Heart right ventricle (tissue), 16 donors: ENCODE data around the gene DNAJC4. TPM values are rescaled to one million over a fixed set of nuclear protein-coding genes. Genes with fewer than 3 reads are reported as not detected.

ENCODE experiments used
- ATAC-seq, 8 donors: fragments of 200-7000 bp; cut with Tn5 transposase; one replicate each; pipeline ENCODE4 v1.9.1; 2020; ENCODE audit warnings: mild to moderate bottlenecking in 8 of 8, moderate library complexity in 8 of 8, moderate number of reproducible peaks in 1 of 8
- DNase-seq, 2 donors: peaks; one replicate each; pipeline ENCODE4 v3.0.0-alpha.2; 2020
- H3K27ac ChIP-seq, 10 donors: fragments of 200-600 bp; sonication (generic) in 2 of 10; one replicate each; pipeline versions ENCODE4 v1.5.0 to v1.8.0; 2020 to 2022; ENCODE audit warnings: mild to moderate bottlenecking in 3 of 10
- H3K27me3 ChIP-seq, 7 donors: fragments of 200-600 bp; one replicate each; pipeline ENCODE4 v1.8.0; 2021 to 2022; ENCODE audit warnings: mild to moderate bottlenecking in 2 of 7
- H3K36me3 ChIP-seq, 9 donors: fragments of 200-600 bp; sonication (generic) in 1 of 9; one replicate each; pipeline versions ENCODE4 v1.5.0 to v1.8.0; 2020 to 2022; ENCODE audit warnings: mild to moderate bottlenecking in 2 of 9
- H3K4me1 ChIP-seq, 9 donors: fragments of 200-600 bp; sonication (generic) in 1 of 9; one replicate each; pipeline versions ENCODE4 v1.5.0 to v1.8.0; 2020 to 2022; ENCODE audit warnings: mild to moderate bottlenecking in 4 of 9
- H3K4me3 ChIP-seq, 10 donors: fragments of 200-600 bp; sonication (generic) in 2 of 10; one replicate each; pipeline versions ENCODE4 v1.5.0 to v1.8.0; 2020 to 2022; ENCODE audit warnings: mild to moderate bottlenecking in 7 of 10, moderate library complexity in 2 of 10
- H3K9me3 ChIP-seq, 11 donors: fragments of 200-600 bp in 10 of 11; sonication (generic) in 2 of 11; one replicate each; pipeline versions ENCODE4 v1.5.0 to v1.8.0; 2013 to 2022; ENCODE audit warnings: mild to moderate bottlenecking in 2 of 11, control low read depth in 1 of 11, moderate library complexity in 1 of 11
- CTCF ChIP-seq, 9 donors: fragments of 200-600 bp; sonication (generic) in 2 of 9; IDR thresholded peaks; one replicate each; pipeline versions ENCODE4 v1.5.0 to v1.8.0; 2021 to 2022; ENCODE audit warnings: antibody characterized with exemption in 9 of 9, mild to moderate bottlenecking in 5 of 9, moderate library complexity in 1 of 9
- WGBS, 2 donors: extraction: QIAGEN DNeasy Blood & Tissue Kit; methylation state at CpG; one replicate each; pipeline ENCODE4 v1.1.7; 2013; ENCODE audit warnings: inconsistent platforms in 1 of 2; 5-methylcytosine and 5-hydroxymethylcytosine counted together
- intact Hi-C, 10 donors: fragments of 100-400 bp; cut with DNase I; formaldehyde crosslinking; loops; one replicate each; pipeline versions ENCODE4 v1.11.1 to v1.14.2; 2022
- polyA plus RNA-seq, 2 donors: library from polyadenylated mRNA; stranded (reverse); fragments of 200-250 nt; gene quantifications; one replicate each; pipeline ENCODE4 v1.2.3, GENCODE V29; 2013
- total RNA-seq, 10 donors: library from RNA; stranded (reverse); fragmentation: NEBNext Ultra II Directional in 3 of 10; extraction: Animal tissue kit (Norgen Biotek cat#: 25700) in 3 of 10; gene quantifications; one replicate each; pipeline versions ENCODE4 v1.2.1 to v1.2.4, GENCODE V29; 2021 to 2023
- donor health status: Arrhythmogenic right ventricular cardiomyopathy.
- donor health status: ischemic (EF 13 %, LVEDD 7.1; RV severe dilation, severe dysfunction).
- donor health status: healthy with polysubstance abuse.
- donor health status: DM: no; HTN: yes; CAD: no.
- donor health status: DM: no; HTN: no; CAD: no.
- donor health status: ischemic (EF 25% LVEDD 6.9; RV normal size, moderate dysfunction).
- donor health status: ischemic (EF 25% LVEDD 5.7; RV mildly dilated, moderate dysfunction).
- donor health status: healthy.
- donor health status: DM: yes; HTN: yes; CAD: no.
- donor health status: Ischemic cardiomyopathy.
- donor health status: ischemic (EF 35%, LVEDD 5.7; RV mildly dilated, moderate dysfunction).
- donor health status: nonischemic (EF 11% LVEDD 7.7; RV severe dilation, severe dysfunction).
- donor health status: DM: yes; HTN: yes; CAD: no.
- donor health status: PGD.
- donor health status: ischemic (EF 29% LVEDD 5.4; RV normal size, mild dysfunction).
- donor health status: nonischemic (EF 23%, LVEDD 6.1; RV moderate dilation, normal function).

Gene DNAJC4
- total and polyA plus RNA-seq, 12 donors: 46.6 to 173 (median 52.0) TPM

GRCh38 chr11:64259533-64260067 lies 29.3 kb downstream of the DNAJC4 start:
- intact Hi-C loops: no loop called here
- H3K4me3 ChIP-seq: no peak overlapping the region
- H3K36me3 ChIP-seq: peaks cover 0 to 100% (median 38%) of the 10 kb centered on the region in 9 donors
- no peaks in the 10 kb centered on the region for H3K4me1 ChIP-seq
- H3K9me3 ChIP-seq: no peaks in the 10 kb centered on the region
- TF ChIP-seq CTCF (IDR thresholded peaks at IDR 0.05): no peak
- ATAC-seq: no peak
- H3K27ac ChIP-seq: no peak overlapping the region
- 88% methylated on average over 4 of the region's 4 CpGs for WGBS, 2 donors
- no peaks in the 10 kb centered on the region for H3K27me3 ChIP-seq
- no peak for DNase-seq

- H3K4me1 ChIP-seq: no peaks in the 10 kb centered on the region
- ATAC-seq: no peak
- H3K4me3 ChIP-seq: no peak overlapping the region
- intact Hi-C loops: no loop called here
- 93 to 98% methylated on average over 6 of the region's 6 CpGs for WGBS, 2 donors
- no peak for TF ChIP-seq CTCF (IDR thresholded peaks at IDR 0.05)
- H3K9me3 ChIP-seq: no peaks in the 10 kb centered on the region
- no peak for DNase-seq
- H3K27me3 ChIP-seq: no peaks in the 10 kb centered on the region
- peaks cover 0 to 100% (median 32%) of the 10 kb centered on the region in 9 donors for H3K36me3 ChIP-seq
- H3K27ac ChIP-seq: no peak overlapping the region
Observed at GRCh38 chr11:64260147-64260708, 29.9 kb downstream of the DNAJC4 start.

GRCh38 chr11:64261556-64262080 lies 31.3 kb downstream of the DNAJC4 start:
- Histone ChIP-seq H3K27me3 (no peaks in the 10 kb centered on the region), H3K4me3 (no peak overlapping the region), H3K36me3 (peaks cover 0 to 100% (median 29%) of the 10 kb centered on the region in 9 donors), H3K27ac (no peak overlapping the region), H3K4me1 (peaks cover 0 to 4% (median 0%) of the 10 kb centered on the region in 9 donors), H3K9me3 (no peaks in the 10 kb centered on the region)
- intact Hi-C loops: no loop called here
- 93 to 95% methylated on average over 18 of the region's 18 CpGs for WGBS, 2 donors
- no peak for TF ChIP-seq CTCF (IDR thresholded peaks at IDR 0.05)
- DNase-seq (no peak), ATAC-seq (no peak)

- Histone ChIP-seq H3K36me3 (peaks cover 0 to 98% (median 28%) of the 10 kb centered on the region in 9 donors), H3K4me3 (no peak overlapping the region), H3K27ac (no peak overlapping the region), H3K9me3 (no peaks in the 10 kb centered on the region), H3K4me1 (peaks cover 4 to 13% (median 7%) of the 10 kb centered on the region in 9 donors), H3K27me3 (no peaks in the 10 kb centered on the region)
- no peak for ATAC-seq
- DNase-seq: no peak
- intact Hi-C loops: no loop called here
- 94 to 95% methylated on average over 42 of the region's 42 CpGs for WGBS, 2 donors
- no peak for TF ChIP-seq CTCF (IDR thresholded peaks at IDR 0.05)
Observed at GRCh38 chr11:64262271-64263002, 32.1 kb downstream of the DNAJC4 start.
